AG10803 (cell line): ENCODE data around the gene C17orf114.

Experiments
- DNase-seq: peaks from one replicate; pipeline ENCODE4 v3.0.0; 2010; ENCODE audit warnings: low read depth
- H3K4me3 ChIP-seq: 2 replicates; pipeline ENCODE4 v1.5.1; 2011; ENCODE audit warnings: mild to moderate bottlenecking, low read length, control low read depth
- TF ChIP-seq, protein P1 (sequence below): conservative IDR thresholded peaks from 2 replicates; pipeline ENCODE4 v1.5.1; 2011; ENCODE audit warnings: mild to moderate bottlenecking, low read length, control low read depth, inconsistent platforms

The C17orf114 gene

DNA sequence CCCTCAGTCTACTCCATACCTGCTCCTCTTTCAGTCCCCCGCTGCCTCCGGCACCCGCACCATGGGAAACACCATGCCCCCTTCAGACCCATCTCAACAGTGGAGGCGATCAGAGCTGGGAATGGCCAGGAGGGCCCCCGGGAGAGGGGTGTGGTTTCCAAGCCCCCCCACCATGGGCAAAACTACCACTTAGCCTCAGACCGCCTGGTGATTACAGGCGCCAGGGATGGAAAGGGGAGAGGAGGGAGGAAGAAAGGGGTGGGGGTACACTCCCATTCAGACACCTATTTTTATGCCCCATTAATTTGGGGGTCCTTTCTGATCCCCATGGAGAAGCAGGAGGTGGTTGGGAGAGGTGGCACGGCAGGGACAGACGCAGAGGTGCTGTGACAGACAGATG, at the start of gene C17orf114:
Gene C17orf114 (minus strand): TSS at position 101 of the 400 bp plus-strand sequence.
- no peak within 1 kb of the TSS for H3K4me3 ChIP-seq
- TF ChIP-seq, protein P1, sequence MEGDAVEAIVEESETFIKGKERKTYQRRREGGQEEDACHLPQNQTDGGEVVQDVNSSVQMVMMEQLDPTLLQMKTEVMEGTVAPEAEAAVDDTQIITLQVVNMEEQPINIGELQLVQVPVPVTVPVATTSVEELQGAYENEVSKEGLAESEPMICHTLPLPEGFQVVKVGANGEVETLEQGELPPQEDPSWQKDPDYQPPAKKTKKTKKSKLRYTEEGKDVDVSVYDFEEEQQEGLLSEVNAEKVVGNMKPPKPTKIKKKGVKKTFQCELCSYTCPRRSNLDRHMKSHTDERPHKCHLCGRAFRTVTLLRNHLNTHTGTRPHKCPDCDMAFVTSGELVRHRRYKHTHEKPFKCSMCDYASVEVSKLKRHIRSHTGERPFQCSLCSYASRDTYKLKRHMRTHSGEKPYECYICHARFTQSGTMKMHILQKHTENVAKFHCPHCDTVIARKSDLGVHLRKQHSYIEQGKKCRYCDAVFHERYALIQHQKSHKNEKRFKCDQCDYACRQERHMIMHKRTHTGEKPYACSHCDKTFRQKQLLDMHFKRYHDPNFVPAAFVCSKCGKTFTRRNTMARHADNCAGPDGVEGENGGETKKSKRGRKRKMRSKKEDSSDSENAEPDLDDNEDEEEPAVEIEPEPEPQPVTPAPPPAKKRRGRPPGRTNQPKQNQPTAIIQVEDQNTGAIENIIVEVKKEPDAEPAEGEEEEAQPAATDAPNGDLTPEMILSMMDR = no peak
- no peak for DNase-seq

DNA sequence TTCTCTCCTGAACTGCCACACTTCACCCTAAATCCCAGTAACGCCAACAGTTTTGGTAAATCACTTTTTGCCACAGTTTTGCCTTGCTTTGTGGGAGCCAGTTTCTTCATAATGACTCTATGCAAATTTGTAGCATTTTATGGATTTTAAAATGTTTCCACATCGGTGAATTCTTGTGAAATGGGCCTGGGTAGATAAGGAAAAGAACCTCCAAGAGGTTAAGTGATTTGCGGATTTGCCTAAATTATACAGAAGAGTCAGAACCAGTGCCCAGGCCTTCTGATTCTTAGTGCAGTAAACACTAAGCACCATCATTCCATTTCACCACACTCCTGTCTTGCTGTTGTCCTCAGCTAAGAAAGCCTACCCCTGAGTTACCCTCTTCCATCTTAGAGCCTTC, 49.0 kb upstream of the C17orf114 start:
- H3K4me3 ChIP-seq = no peak overlapping the region
- DNase-seq = no peak
- TF ChIP-seq, protein P1 = no peak

DNA sequence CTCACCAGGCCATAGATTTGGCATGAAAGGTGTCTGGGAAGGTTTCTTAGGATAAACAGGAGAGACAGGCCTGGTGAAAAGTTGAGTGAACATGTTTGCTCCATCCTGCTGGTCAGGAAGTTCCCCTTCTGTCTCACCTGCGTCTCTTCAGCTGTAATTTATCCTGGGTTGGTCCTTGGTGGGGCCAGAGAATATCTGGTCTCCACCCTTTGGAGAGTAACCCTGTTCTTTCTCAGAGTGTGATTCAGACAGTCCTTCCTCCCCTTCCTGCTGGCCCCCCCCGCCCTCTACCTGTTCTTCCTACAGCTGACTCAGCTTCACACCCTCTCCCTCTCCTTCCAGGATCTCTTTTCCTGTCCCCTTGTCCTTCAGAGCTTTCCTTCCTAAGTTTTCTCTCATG, 48.1 kb upstream of the C17orf114 start:
- TF ChIP-seq, protein P1 = no peak
- no peak overlapping the region for H3K4me3 ChIP-seq
- no peak for DNase-seq

DNA sequence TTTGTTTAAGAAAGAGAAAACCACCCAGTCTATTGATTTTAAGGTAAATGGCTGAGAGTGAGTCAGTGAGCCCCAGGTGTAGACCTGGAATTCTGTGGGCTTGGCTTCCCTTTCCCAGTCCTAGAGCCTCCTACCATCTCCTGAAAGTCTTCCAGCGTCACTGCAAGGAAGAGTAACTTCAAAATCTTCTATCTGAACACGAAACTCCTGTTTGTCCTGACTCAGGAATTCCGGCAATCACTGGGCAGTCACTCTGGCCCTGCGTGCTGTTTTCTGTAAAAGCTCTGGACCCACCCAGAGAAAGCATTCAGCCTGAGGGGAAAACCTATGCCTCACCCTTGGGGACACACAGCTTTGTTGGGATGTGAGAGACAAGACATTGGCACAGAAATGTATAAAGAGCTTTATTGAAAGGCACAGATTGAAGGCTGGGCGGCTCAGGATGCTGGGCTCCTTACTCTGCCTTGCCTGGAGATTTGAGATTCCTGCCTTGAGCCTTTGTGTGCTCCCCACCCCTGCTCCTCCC, 46.9 kb upstream of the C17orf114 start:
- TF ChIP-seq, protein P1 = no peak
- H3K4me3 ChIP-seq = no peak overlapping the region
- peak; percentile 17 for DNase-seq

DNA sequence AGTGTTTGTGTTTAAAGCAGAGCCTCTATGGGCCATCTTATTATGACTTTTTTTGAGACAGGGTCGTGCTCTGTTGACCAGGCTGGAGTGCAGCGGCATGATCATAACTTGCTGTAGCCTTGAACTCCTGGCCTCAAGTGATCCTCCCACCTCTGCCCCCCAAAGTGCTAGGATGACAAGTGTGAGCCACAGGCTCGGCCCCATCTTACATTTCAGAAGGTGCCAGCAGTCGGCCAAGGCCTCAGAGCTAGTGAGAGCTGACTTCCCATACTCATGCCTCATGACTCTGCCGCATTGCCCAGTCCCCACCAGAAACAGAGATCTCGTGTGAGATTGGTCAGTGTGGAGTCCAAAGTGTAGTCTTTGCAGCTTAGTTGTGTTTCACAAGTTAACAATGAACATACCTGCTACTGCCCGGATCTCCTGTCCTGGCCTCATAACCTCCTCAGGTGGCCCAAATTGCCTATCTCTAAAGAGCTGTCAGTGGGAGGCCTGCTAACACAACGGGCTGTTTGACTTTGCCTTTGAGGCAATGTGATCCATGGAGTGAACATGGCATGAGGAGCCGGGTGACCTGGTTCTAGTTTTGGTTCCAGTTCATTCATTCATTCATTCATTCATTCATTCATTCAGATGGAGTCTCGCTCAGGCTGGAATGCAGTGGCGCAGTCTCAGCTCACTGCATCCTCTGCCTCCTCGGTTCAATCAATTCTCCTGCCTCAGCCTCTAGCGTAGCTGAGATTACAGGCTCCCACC, 44.7 kb upstream of the C17orf114 start:
- DNase-seq = no peak
- no peak overlapping the region for H3K4me3 ChIP-seq
- TF ChIP-seq, protein P1 = no peak

DNA sequence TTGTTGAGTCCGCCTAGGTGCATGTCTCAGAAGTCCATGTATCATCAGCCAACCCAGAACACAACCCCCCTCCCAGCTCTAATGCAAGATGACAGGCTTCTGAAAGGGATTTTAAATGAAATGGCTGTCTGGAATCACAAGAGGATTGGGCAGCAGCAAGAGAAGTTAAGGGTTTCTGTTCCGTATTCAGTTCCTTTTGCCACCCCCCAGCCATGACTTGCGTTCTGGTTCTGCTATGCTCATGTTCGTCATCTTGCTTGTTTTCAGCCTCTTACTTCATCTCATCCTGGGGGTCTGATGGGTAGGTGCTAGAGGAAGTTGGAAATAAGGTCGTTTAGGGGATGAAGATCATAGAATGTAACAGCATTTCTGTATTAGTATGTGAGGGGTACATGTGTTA, 43.0 kb upstream of the C17orf114 start:
- H3K4me3 ChIP-seq = no peak overlapping the region
- no peak for DNase-seq
- TF ChIP-seq, protein P1 = no peak
